ENCODE results near the gene ITGB3.

- TF ChIP-seq CTCF (IDR thresholded peaks at IDR 0.05; ENCODE audit: low read depth, low read length) (no peak), EZH2phosphoT487 (IDR thresholded peaks at IDR 0.05; ENCODE audit: low read depth) (no peak)
Observed at GRCh38 chr17:47225911-47226688, 27.5 kb upstream of the ITGB3 start.
